HG03108 (cell line): ENCODE data around the gene RNF125.

Source experiments
- ATAC-seq: cut with Tn5 transposase; IDR thresholded peaks from one replicate; pipeline ENCODE4 v1.9.1; 2021; ENCODE audit warnings: moderate library complexity; ENCODE audit not compliant: unreplicated experiment

RNF125 gene

GRCh38 chr18:32021756-32022564 is 3.3 kb downstream of the RNF125 start:
- no peak for ATAC-seq

GRCh38 chr18:32025744-32026143 is 7.1 kb downstream of the RNF125 start:
- ATAC-seq: no peak

GRCh38 chr18:32026491-32027086 is 8.0 kb downstream of the RNF125 start:
- no peak for ATAC-seq

- ATAC-seq: no peak
These were observed 10.9 kb downstream of the RNF125 start for GRCh38 chr18:32029558-32029957.

GRCh38 chr18:32032609-32033008 is 14.0 kb downstream of the RNF125 start:
- no peak for ATAC-seq

- ATAC-seq: no peak
These were observed 18.0 kb downstream of the RNF125 start for GRCh38 chr18:32036506-32037180.

- no peak for ATAC-seq
These were observed 19.0 kb downstream of the RNF125 start for GRCh38 chr18:32037616-32038015.

- peak; percentile 80 for ATAC-seq
These were observed 22.3 kb downstream of the RNF125 start for GRCh38 chr18:32040936-32041335.

- no peak for ATAC-seq
These were observed 23.7 kb downstream of the RNF125 start for GRCh38 chr18:32042337-32042736.

GRCh38 chr18:32048507-32049091 is 30.0 kb downstream of the RNF125 start:
- no peak for ATAC-seq

- ATAC-seq: peak; percentile 55
These were observed 31.0 kb downstream of the RNF125 start for GRCh38 chr18:32049393-32050171.

GRCh38 chr18:32056613-32057358 is 38.2 kb downstream of the RNF125 start:
- no peak for ATAC-seq

- no peak for ATAC-seq
These were observed 39.1 kb downstream of the RNF125 start for GRCh38 chr18:32057624-32058165.

- no peak for ATAC-seq
These were observed 41.4 kb downstream of the RNF125 start for GRCh38 chr18:32060026-32060425.

- no peak for ATAC-seq
These were observed 48.9 kb downstream of the RNF125 start for GRCh38 chr18:32067375-32068167.

GRCh38 chr18:32072321-32072720 is 53.7 kb downstream of the RNF125 start:
- ATAC-seq: no peak

GRCh38 chr18:32074206-32074605 is 55.6 kb downstream of the RNF125 start:
- no peak for ATAC-seq

GRCh38 chr18:32078845-32079244 is 60.2 kb downstream of the RNF125 start:
- ATAC-seq: no peak

- no peak for ATAC-seq
These were observed 63.3 kb downstream of the RNF125 start for GRCh38 chr18:32081881-32082280.
